GM19324 (cell line): ENCODE data around the gene TPO.
"Not testable (repeated sequence)": the region's sequence is repeated elsewhere in the genome, so short reads cannot be mapped to it uniquely, and the experiment has no call there.

ENCODE experiments used
- ATAC-seq: cut with Tn5 transposase; IDR thresholded peaks from one replicate; pipeline ENCODE4 v1.9.1; 2021; ENCODE audit warnings: mild to moderate bottlenecking, moderate library complexity; ENCODE audit not compliant: unreplicated experiment, low FRiP score

Gene TPO

DNA sequence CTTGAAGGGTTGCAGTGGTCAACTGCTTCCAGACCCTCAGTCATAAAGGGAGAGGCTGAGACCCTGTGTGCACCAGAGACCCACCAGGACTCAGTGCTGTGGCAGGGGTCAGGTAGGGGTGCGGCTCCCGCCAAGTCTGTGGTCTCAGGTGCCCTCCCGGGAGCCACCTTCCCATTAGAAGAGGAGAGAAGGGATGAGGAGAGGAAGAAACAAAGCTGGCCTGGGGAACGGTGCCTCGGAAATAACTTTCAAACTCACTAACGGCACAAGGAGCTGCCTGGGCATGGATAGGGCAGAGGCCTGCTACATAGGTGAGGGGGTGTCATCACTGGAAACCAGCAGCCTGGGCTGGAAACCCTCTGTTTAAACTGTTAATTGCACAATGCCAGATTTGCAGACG lies 84.9 kb downstream of the TPO start:
- no peak for ATAC-seq

DNA sequence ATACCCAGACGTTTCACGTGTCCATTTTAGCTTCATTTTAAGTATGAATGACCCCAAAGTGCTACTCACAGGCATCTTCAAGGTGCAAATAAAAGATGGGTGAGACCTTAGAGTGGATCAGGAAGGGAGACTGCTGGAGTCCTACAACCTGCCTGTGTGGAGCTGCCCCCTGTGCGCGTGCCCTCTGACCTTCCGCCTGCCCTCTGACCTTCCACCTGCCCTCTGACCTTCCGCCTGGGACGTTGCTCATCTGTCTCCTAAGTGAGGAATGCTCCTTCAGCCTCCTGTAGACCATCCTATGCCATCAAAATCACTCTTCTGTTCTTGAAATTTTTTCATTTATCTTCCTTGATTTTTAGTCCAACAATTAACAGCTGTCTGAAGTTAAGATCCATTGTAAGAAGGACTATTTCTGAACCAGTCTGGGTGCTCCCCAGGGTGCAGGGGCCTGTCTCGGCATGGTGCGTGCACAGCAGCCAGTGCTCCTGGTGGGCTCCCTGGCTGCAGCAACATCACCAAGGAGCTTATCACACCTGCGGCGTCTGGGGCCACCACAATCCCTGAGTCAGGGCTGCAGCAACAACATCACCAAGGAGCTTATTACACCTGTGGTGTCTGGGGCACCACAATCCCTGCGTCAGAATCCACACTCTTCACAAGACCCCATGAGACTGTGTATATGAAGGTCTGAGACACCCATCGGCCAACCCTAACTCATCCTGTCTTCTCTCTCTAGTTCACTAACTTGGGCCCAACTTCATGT lies 86.0 kb downstream of the TPO start:
- no peak for ATAC-seq

DNA sequence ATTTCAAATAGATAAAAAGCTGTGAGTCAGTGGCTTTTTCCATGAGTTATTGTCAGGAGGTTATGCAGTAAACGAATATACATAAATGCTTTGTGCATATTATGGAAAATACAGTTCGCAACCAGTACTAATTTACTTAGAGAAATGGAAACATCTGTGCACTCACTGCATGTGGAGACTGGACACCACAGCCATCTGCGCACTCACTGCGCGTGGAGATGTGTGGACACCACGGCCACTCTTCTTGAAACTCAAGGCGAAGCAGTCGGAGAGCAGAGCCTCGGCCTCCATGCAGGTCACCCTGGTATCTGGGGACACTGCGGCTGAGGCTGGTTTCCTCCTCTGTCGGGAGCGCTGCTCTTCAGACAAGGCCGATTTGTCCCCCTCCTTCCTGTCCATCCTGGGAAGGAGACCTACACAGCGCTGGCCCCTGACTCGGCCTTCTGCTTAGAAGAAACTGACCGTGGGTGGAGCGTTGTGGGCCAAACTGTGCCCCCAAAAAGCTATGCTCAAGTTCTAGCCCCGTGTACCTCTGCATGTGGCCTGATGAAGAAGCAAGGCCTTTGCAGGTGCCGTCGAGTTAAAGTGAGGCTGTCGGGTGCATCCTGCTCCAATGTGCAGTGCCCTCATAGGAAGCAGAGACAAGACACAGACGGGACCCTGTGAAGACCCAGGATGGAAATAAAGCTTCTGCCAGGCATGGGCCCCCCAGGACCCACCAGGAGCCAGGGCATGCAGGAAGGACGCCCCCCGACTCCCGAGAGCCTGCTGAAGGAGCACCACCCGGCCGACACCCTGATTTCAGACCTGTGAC lies 88.0 kb downstream of the TPO start:
- no peak for ATAC-seq

DNA sequence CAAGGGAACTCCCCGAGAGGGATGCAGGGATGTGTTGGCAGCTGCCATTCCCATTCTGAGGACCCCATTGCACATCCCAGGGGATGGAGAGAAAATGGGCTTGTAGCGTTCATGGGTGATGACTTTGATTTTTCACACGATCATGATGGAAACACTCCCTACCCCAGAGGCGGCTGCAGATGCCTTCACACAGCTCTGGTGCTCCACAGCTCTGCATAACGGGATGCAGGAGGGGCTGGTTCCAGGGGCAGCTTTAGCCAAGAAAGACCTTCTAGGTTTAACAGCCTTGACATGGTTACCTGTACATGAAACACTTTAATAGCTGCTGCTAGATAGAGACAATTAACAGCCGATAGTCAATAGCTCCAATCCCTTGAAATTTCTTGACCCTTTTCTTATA lies 88.7 kb downstream of the TPO start:
- no peak for ATAC-seq

DNA sequence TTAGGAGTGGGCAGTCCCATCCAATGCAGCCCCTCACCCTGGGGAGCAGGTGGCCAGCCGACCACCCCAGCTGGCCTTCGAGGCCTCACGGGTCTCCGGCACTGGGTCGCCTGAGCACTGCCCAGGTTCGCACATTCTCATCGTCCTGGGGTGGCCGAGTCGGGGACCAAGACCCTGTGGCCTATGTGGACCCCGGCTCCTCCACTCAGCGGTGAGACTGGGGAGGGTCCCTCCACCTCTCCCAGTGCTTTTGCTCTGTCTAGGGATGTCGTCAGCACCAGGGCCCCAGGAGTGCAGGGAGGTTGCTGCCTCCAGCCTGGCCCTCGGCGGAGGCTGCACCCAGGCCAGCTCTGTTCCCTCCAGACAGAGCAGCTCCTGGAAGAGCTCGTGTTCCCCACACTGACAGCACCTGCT lies 89.6 kb downstream of the TPO start:
- no peak for ATAC-seq

DNA sequence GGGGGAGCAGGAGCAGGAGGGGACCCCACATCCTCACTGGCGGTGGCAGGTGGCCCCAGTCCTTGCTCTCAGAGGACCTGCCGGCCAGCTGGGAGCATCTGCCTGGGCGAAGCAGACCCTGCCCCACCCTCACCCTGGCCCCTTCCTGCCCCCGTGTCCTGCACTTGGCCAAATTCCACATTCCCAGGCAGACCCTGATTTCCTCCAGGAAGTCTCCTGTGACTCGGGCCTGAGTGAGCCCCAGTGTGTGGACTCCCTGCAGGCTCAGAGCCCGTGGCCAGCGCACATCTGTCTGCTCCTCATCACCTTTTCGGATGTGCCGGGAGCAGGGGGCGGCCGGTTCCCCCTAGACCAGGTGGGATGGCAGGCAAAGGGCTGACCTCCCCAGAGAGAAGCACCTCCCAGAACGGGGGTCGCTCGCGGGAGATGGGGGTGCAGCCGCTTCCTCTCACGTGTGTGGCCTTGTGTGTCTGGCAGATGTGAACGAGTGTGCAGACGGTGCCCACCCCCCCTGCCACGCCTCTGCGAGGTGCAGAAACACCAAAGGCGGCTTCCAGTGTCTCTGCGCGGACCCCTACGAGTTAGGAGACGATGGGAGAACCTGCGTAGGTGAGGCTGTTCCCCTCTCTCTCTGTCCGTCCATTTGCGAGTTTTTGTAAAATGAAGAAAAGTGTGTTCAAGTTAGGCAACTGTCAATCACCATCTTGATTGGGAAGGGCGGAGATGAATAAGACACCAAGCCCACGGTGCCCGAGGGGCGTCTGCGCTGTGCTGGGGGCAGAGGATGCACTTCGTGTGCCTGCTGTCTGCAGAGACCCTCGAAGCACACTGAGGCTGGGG lies 90.4 kb downstream of the TPO start:
- ATAC-seq, result no peak

DNA sequence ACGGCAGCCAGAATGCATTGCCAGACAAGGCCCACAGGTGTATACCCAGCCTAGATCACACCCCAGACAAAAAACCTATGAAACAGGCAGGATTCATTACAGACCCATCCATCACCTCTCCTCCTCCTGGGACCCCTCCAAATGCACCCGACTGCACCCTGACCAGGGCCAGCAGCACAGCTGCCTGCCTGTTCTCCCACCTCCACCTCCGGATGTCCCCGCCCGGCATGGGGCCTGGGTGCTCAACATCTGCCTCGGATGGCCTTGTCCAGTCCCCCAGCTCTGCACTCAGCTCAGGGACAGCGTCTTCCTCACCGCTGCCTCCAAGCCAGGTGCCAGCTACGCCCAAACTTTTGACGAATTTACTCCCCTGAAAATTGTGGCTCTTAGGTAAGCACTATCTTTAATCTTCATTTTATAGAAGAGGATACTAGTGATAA lies 91.1 kb downstream of the TPO start:
- no peak for ATAC-seq

DNA sequence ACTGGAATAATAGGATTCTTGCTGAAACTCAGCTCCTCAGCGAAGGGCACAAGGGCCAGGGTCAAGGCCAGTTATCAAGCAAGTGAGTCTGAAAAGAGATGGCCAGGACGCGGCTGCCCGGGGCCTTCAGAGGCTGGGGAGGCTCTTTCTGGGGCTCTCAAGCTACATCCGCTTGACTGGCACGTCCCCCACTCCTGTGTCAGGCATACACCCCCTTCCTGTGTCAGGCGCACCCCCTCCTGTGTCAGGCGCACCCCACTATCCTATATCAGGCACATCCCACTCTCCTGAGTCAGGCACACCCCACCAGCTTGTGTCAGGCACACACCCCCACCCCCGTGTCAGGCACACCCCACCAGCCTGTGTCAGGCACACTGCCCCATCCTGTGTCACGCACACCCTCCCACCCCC lies 91.8 kb downstream of the TPO start:
- ATAC-seq, result no peak

DNA sequence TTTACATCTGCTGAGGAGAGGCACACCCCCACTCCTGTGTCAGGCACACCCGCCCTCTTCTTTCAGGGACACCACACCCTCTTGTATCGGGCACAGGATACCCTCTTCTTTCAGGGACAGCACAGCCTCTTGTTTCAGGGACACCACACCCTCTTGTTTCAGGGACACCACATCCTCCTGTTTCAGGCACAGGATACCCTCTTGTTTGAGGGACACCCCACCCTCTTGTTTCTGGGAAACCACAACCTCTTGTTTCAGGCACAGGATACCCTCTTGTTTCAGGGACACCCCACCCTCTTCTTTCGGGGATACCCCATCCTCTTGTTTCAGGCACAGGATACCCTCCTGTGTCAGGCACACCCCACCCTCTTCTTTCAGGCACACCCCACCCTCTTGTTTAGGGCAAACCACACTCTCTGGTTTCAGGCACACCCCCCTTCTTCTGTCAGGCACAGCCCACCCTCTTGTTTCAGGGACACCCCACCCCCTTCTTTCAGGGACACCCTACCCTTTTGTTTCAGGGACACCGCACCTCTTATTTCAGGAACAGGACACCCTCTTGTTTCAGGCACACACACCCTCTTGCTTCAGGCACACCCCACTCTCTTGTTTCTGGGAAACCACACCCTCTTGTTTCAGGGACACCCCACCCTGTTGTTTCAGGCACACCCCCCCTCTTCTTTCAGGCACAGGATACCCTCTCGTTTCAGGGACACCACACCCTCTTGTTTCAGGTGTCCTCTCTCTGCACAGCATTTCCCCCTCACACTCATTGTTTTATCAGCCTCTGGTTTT lies 96.2 kb downstream of the TPO start:
- no peak for ATAC-seq

DNA sequence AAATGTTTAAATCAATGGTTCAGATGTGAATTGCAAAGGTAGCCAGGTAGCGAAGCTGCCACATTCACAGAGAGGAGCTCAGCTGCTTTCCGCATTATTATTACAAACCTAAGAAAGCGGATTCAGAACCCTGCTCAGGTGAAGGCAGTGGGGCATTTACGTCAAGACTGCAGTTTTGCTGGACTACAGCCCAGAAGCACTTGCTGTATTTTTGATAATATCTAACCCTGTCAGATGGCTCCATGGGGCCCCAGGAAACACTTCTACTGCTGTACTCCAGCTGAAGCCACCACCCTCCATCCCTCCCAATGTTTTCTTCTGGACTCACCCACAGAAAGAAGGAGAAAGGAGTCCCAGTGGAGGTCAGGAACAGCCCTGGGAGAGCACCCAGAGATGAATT lies 96.9 kb downstream of the TPO start:
- no peak for ATAC-seq

DNA sequence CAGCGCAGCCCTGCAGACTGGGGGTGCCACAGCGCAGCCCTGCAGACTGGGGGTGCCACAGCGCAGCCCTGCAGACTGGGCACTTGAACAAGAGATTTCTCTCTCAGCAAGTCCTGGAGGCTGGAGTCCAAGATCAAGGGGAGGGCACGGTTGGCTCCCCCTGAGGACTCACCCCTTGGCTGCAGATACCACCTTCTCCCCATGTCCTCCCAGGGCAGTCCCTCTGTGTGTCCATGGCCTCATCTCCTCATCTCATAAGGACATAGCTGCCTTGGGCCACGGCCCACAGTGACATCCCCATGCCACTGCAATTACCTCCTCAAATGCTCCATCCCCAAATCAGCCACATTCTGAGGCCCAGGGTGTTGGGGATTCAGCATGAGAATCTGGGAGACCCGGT lies 98.2 kb downstream of the TPO start:
- no peak for ATAC-seq

DNA sequence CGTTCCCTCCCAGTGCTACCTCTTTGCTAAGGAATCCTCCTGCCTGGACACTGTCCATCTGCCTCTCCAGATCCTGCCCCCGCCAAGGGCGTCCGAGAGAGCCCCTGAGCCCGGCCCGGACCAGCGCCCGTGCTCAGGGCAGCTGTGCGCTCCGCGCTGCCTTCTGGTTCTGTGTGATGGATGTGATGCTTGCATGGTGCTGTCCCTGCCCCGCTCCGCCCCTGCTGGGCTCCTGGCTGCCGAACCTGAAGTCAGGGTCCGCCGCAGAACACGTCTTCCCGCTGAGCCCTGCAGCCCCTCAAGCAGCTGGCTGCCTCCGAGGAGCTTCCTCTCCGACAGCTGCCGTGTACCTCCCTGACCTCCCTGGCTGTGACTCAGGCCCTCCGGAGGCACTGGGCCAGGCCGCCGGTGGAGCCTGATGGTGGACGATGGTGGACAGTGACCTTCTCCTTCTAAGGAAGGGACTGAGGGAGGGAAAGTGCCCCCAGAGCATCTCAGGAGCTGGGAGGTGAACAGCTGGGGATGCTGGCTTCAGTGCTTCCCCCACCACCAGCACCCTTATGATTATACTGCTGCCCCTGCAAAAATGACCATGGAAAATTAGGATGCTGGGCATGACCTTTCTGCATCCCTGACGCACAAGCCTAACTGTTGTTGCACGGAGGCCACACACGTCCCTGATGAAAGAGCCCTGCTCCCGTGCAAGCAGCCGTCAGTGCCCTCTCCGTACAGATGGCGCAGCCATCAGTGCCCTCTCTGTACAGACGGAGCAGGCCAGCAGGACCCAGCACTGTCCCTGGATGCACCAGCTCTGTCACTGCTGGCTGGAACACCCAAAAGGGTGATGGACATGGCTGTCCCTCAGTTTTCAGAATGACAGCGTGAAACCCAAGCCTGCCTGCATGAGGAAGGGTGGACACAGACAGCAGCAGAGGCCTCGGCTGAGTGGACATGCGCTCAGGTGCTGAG lies 99.3 kb downstream of the TPO start:
- no peak for ATAC-seq

DNA sequence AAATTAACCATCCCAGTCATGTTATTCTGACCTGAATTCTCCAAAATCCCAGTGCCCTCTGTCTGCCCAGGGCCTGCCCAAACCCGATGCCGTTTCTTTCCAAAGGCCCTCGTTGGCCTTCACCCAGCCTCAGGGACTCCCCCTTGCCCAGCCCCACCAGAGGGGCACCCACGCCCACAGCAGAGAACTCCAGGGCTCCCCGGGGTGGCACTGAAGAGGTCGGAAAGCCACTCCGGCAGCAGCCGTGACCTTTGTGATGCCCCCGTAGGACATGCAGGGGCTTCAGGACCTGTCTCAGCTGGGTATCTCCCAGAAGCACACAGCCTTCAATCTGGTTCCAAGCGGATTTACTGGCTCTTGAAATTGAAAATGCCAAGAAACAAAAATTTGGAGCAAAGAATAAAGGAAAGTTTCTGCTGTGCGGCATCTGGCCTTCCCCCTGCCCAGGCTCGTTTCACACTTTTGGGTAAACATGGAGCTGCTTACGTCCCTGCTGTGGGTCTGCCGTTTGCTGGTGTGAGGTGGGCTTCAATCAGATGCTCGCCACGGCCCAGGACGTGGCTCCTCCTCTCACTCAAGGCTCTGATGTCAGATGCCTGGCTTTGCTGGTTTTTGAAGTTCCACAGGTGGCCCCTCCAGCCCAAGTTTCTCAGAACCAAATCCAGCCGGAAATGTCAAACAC lies 101.3 kb downstream of the TPO start:
- ATAC-seq, result no peak

DNA sequence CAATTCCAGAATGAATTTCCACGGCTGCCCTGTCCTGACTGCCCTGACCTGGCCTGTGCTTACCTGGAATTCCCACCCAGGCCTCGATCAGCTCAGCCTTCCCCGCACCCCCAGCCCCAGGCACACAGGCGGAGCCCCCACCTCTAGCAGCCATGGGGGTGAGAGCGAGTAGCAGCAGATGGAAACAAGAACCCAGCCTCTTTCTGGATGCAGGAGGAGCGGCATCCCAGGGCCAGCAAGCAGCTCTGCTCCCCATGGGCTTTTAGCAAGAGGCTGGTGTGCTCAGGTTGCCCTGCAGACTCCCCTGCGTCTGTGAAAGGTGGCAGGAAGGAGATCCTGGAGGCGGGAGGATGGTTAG lies 101.8 kb downstream of the TPO start:
- ATAC-seq, result no peak

DNA sequence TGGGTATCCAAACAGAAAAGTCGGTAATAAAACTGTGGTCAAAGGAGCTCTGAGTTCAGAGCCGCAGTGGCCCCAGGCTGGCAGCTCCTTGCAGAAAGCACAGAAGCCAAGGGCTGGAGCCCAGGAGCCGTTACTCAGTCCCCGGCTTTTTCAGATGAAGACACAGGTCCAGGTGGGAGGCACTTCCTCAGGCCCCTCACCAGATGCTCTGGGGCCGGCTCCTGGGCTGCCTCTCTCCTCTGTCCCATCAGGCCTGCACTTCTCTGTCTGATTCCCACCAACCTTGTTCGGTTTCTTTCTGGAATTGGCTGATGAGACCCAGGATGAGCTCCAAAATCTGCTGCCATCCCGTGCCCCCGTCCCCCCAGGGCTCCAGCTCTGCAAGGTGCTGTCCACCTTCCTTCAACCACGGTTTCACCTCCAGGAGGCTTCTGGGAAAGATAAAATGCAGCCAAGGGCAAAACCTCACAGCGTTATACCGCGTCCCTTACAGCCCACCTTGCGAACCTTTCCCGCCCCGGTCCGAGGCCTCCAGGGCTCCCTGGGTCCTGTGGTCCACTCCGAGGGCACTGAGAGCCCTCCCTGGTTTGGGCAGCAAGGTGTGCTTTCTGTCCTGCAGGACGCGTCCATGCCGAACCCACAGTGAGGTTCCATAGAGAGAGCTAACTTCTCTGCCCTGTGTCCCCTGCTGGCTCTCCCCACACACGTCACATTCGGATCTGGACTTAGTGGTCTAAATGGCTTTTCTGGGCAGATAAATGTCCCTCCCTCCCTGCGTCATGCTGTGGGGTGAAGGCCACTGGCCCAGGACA lies 102.9 kb downstream of the TPO start:
- no peak for ATAC-seq

DNA sequence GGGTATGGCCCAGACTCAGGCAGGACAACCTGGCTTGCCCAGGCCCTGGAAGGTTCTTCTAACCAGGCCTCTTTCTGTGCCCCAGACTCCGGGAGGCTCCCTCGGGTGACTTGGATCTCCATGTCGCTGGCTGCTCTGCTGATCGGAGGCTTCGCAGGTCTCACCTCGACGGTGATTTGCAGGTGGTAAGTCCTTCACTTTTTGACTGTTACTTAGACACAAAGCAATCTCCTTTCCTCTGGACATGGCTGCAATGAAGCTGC lies 103.5 kb downstream of the TPO start:
- ATAC-seq, result no peak

DNA sequence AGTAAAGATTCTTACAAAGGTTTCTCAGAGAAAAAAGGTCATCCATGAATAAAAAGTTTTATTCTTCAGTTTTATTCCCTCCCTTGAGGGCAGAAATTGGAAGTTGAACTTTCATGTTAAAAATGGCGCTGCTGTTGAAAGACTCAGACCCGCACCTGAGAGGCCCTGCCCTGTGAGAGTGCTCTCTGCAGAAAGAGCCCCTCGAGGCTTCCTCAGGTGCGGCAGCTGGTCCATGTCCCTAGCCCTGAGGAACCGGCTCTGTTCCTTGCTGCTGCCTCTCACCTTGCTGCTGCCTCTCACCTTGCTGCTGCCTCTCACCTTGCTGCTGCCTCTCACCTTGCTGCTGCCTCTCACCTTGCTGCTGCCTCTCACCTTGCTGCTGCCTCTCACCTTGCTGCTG lies 104.0 kb downstream of the TPO start:
- not testable (repeated sequence) for ATAC-seq

DNA sequence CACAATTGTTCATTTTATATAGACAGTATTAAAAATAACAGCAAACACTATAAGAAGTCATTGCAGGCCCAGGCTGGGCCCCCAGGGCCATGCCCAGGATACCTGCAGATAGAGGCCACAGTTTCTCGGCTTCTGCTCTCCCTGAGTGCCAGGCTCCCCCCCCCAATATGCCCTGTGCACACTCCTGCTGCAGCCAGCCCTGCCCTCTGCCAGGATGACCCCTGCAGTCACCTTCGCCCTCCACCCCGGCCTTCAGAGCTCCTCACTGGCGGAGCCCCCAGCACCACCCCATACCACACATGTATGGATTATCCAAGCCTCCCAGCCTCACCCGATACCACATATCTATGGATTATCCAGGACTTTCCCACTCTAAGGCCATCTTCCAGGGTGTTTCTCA lies 104.5 kb downstream of the TPO start:
- ATAC-seq, result no peak
